NCI-H146 treated with DMSO at 0.1 percent for 48 hours (cell line): ENCODE data around the gene FGF7.
"Not testable (repeated sequence)": the region's sequence is repeated elsewhere in the genome, so short reads cannot be mapped to it uniquely, and the experiment has no call there.

Experiments used
- DNase-seq: peaks from one replicate; lab custom pipeline; 2025; ENCODE audit not compliant: unreplicated experiment; lab: John Stamatoyannopoulos, UW

The FGF7 gene

DNA sequence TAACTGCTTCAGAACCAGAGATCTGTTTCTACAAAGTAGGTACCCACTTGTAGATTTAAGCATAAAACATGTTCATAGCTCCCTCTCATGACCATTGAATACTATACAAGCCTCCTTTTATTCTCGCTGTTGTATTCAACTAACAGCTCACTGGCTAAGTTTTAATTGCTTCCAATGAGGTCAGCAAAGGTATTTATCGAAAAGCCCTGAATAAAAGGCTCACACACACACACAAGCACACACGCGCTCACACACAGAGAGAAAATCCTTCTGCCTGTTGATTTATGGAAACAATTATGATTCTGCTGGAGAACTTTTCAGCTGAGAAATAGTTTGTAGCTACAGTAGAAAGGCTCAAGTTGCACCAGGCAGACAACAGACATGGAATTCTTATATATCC is at the start of gene FGF7:
FGF7 (plus strand) TSS at position 222 of the 400 bp plus-strand sequence. CDS start 1,056 bp downstream, outside the sequence.
- no peak for DNase-seq

- DNase-seq = no peak
Observed at GRCh38 chr15:49379996-49380395, 43.0 kb upstream of the FGF7 start.

GRCh38 chr15:49380912-49381311 is 42.1 kb upstream of the FGF7 start:
- no peak for DNase-seq

DNA sequence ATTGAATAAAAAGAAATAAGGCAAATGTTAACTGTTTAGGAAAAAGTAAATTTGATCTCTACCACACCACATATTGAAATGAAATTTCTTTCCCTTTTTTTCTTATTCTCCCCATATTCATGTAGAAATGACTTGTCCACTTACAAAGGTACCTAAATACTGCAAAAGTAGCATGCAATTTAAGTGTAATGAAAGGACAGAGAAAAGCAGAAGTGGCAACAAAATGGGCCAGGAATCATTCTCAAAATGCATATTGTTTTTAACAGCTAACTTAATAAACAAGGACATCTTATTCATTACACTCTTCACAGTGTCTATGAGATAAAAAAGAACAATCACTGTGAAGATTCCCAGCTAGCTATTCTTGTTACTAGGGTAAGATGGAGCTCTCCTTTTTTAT is 40.6 kb upstream of the FGF7 start:
- DNase-seq = no peak

- DNase-seq = no peak
Observed at GRCh38 chr15:49383266-49383665, 39.8 kb upstream of the FGF7 start.

- DNase-seq = no peak
Observed at GRCh38 chr15:49387471-49387870, 35.6 kb upstream of the FGF7 start.

GRCh38 chr15:49402515-49403296 is 20.3 kb upstream of the FGF7 start:
- not testable (repeated sequence) for DNase-seq

- no peak for DNase-seq
Observed at GRCh38 chr15:49406352-49407118, 16.5 kb upstream of the FGF7 start.

DNA sequence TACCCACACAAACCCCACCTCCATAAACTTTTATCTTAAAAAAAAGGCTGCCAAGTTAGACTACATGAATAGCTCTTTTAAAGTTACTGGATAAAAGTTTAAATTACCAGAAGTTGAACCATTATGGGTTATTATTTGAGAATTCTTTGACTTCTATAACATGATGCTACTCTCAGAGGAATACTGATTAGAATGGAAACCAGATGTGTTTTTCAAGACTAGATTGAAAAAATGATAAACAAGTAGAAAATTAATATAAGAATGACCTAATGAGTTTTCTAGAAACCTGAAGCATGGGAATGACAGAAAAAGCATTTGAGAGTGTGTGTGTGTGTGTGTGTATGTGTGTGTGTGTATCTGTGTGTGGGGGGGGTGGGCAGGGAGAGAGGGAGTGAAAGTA is 12.4 kb upstream of the FGF7 start:
- no peak for DNase-seq

GRCh38 chr15:49412797-49413196 is 10.2 kb upstream of the FGF7 start:
- DNase-seq = no peak

DNA sequence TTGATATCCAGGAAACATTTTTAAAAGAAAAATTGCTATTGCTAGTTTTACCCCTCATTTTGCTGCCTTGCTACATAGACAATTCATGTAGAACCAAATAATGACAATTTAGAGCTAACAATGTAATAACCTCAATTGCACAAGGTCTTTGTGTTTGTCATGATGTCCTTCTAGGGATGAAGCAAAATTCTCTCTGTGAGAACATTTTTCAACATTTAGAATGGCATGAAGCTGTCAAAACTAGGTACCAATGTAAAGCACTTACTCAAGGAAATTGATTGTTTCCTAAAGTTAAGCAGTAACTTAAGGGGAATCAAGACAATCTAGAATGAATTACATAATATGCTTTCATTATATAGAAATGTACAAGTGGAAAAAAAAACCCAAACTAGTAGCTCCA is 7.9 kb upstream of the FGF7 start:
- no peak for DNase-seq

DNA sequence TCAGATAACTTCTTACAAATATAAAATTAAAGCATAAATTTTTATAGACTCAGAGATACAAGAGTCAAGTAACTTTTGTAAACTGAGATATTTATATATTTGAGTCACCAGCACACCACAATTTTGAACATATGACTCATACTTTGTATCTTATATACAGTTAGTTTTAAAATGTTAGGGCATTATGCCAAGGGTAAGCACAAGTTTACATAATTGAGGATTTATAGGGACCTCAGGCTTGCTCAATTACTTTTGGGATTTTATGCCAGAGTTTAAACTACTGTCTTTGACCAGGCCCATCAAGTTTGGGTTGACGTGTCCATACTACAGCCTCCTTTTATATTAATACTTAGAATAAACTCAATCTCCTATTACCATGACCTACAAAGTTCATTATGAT is 7.4 kb upstream of the FGF7 start:
- no peak for DNase-seq

- no peak for DNase-seq
Observed at GRCh38 chr15:49418811-49419210, 4.2 kb upstream of the FGF7 start.

DNA sequence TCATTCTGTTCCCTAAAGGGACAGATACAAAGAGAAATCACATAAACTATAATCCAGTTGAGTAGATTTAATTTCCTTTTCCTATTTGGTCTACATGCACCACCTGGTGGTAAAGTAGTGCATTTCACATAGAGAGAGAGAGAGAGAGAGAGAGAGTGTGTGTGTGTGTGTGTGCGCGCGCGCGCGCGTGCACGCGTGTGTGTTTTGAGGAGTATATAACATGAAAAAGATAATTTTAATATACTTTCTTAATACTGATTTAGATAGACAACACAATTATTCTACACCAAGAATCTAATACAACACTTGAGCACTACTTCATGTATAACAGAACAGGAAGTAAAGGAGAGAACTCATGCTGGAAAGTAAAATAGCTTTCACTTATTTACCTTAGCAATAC is 1.1 kb upstream of the FGF7 start:
- DNase-seq = no peak

DNA sequence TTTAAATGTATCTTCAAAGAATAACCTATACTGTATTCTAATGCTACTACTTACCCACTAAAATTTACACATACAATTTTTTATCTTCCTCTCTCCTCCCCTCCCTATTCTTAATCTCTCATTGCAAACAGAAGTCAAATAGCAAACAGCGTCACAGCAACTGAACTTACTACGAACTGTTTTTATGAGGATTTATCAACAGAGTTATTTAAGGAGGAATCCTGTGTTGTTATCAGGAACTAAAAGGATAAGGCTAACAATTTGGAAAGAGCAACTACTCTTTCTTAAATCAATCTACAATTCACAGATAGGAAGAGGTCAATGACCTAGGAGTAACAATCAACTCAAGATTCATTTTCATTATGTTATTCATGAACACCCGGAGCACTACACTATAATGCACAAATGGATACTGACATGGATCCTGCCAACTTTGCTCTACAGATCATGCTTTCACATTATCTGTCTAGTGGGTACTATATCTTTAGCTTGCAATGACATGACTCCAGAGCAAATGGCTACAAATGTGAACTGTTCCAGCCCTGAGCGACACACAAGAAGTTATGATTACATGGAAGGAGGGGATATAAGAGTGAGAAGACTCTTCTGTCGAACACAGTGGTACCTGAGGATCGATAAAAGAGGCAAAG is 984 bp downstream of the FGF7 start:
- no peak for DNase-seq

- DNase-seq = no peak
Observed at GRCh38 chr15:49424954-49425353, 1.9 kb downstream of the FGF7 start.

DNA sequence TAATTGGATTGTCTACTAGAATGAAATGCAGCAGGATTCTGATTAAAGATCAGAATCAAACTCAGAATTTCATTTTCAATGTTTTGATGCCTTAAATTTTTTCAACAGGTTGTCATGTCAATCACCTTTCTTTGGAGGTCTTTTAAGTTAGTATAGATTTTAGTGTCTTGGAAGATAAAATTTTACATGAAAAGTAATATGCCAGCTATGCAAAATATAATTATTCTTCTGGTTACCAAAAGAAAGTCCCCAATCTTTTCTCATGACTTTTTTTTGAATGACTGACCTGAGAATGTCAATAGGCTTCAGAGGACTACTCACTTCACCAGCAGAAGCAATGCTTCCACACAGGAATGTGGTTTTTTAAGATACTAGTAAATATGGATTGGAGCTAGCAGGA is 4.3 kb downstream of the FGF7 start:
- DNase-seq = no peak

GRCh38 chr15:49428409-49429095 is 5.5 kb downstream of the FGF7 start:
- no peak for DNase-seq

- DNase-seq = no peak
Observed at GRCh38 chr15:49430046-49430445, 7.0 kb downstream of the FGF7 start.

GRCh38 chr15:49435174-49435573 is 12.1 kb downstream of the FGF7 start:
- no peak for DNase-seq

GRCh38 chr15:49436751-49437150 is 13.7 kb downstream of the FGF7 start:
- no peak for DNase-seq
